PC-3 (cell line): Measurements from ENCODE around the gene C10orf71.

Source experiments
- EZH2 ChIP-seq: fragments of 300-600 bp; sonication (generic); IDR thresholded peaks from one replicate; pipeline ENCODE4 v1.6.1; 2017; ENCODE audit warnings: antibody characterized with exemption, mild to moderate bottlenecking, low read length; ENCODE audit not compliant: unreplicated experiment
- EZH2phosphoT487 ChIP-seq: fragments of 300-600 bp; sonication (generic); IDR thresholded peaks from 2 replicates; pipeline ENCODE4 v1.6.1; 2018; ENCODE audit warnings: mild to moderate bottlenecking, antibody characterized with exemption, low read length, borderline replicate concordance
- TF ChIP-seq, protein P1 (sequence below): fragments of 300-600 bp; sonication (generic); conservative IDR thresholded peaks from 2 replicates; pipeline ENCODE4 v1.5.1; 2017; ENCODE audit warnings: antibody characterized with exemption, low read depth, mild to moderate bottlenecking, low read length

DNA sequence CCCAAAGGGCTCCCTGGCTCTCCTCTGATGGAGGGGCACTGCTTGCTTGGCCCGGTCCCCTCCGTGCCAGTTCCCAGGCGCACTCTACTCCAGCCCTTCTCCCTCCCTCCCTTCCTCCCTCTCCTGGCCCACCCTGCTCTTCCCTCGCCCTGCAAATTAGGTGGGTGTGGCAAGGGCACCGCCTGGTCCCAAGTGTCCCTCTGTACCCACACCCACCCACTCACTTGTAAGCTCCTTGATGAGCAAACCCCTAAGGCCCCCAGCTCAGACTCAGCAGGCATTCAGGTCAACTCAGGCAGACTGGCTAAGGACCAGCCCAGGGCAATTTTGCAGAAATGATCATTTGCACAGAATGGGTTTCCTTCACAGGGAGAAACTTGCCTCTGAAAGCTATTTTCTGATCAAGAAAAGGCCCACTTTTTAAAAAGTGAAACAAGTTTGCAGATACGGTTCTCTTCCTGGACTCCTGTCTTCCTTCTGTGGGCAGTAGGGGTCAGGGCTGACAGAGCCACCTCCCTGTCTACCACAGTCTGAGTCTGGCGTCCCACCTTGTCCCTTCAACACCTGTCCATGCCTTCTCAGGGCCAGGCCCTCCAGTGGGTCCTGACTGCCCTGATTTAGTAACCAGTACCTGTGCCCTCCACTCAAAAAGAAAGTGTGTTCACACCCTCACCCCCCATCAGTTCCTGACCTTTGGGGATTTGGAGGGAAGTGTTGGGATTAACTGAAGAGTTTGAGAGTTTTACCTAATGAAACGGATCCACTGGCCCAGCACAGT lies 28.3 kb downstream of the C10orf71 start:
- TF ChIP-seq, protein P1, sequence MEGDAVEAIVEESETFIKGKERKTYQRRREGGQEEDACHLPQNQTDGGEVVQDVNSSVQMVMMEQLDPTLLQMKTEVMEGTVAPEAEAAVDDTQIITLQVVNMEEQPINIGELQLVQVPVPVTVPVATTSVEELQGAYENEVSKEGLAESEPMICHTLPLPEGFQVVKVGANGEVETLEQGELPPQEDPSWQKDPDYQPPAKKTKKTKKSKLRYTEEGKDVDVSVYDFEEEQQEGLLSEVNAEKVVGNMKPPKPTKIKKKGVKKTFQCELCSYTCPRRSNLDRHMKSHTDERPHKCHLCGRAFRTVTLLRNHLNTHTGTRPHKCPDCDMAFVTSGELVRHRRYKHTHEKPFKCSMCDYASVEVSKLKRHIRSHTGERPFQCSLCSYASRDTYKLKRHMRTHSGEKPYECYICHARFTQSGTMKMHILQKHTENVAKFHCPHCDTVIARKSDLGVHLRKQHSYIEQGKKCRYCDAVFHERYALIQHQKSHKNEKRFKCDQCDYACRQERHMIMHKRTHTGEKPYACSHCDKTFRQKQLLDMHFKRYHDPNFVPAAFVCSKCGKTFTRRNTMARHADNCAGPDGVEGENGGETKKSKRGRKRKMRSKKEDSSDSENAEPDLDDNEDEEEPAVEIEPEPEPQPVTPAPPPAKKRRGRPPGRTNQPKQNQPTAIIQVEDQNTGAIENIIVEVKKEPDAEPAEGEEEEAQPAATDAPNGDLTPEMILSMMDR = no peak
- no peak for TF ChIP-seq EZH2
- TF ChIP-seq EZH2phosphoT487 = no peak
